ENCODE results near the gene GGACT.
"Not testable (repeated sequence)": the region's sequence is repeated elsewhere in the genome, so short reads cannot be mapped to it uniquely, and the experiment has no call there.

Gene GGACT

DNA sequence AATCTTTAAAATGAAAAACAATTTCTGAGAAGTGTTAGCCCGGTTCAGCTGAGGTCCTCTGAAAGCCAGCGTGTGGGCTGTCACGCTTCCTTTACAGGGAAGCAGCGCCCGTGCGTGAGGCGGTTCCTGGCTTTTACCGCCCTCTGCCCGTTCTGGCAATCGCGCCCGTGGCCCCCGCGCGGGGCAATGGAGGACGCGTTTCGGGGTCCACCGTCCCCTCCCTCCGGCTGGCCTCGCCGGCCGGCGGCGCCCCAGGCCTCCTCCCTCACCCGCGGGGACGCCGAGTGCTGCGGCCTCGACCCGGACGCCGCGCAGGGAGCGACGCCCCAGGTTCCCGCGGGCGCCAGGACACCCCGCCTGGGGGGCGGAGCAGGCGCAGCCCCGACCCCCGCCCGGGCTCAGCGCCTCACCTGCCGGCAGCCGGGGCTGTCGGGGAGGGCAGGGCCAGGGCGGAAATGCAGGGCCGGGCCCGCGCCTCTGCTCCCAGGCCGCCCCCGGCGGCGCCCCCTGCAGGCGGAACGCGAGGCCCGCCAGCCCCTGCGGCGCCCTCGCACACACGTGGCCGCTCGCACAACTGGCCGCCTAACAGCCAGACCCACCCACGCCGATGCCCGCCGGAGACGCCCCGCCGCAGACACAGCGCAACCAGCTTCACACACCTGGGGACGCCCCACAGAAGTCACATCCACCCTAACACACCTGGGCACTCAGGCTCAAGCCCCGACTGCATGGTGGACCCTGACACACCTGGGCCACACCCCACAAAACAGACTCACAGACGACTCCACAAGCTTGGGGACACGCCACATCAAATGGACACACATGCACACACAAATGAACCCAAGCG, at the start of gene GGACT:
TSS of gene GGACT (minus strand) at position 459 of the 847 bp plus-strand sequence. CDS start 56,198 bp downstream, outside the sequence.
- DNase-seq, result peak; percentile 83

DNA sequence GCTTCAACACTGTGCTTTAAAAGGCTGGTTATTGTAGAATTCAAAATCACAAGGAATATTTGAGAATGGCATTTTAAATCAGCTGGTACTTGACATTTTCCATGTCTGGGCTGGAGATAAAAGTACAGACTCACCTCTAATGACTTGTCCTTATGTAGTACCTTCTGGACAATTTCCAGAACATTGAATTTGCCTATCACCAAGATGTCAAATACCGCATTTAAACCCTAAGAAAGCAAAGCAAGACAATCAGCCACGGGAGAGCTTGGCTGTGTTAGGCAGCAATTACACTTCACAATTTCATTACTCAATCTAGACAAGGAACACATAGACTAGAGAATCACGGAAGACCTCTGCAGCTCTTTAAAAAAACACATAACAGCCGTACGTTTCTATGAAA, 49.2 kb upstream of the GGACT start:
- no peak for DNase-seq

DNA sequence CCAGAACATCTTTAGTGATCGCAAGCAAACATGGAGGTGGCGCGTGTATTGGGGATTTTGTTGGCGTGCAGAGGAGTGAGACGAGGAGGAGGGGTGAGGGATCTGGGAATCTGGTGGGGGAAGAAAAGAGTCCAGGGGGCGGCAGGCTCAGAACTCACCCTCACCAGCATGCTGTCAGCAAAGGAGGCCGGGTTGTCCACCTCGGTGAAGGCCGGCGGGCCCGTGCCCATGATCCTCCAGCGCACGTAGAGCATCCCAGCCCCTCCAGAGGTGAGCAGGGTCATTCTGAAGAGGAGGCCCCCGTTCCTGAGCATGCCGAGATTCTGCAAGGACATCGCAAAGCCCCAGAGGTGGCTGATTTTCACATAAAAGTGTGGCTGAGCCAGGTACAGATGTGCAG, 48.8 kb upstream of the GGACT start:
- DNase-seq, result no peak

DNA sequence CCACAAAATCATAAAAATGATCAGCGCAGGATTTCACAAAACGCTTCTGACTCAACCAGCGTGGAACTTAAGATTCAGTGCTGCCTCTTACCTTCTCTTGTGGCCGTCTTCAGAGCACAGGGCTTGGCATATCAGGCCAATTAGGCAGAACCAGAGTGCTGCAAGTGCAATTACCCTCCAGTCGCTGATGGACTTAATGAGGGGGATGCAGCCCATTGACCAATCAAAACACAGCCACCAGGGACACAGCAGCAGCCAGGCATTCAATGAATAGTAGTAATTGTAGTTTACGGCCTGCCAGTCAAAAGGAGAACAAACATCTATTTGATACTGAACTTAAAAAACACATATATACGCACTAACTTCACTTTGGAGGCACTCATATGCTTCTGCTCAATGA, 47.9 kb upstream of the GGACT start:
- DNase-seq, result no peak

- DNase-seq, result no peak
Observed at GRCh38 chr13:100636004-100636403, 47.4 kb upstream of the GGACT start.

DNA sequence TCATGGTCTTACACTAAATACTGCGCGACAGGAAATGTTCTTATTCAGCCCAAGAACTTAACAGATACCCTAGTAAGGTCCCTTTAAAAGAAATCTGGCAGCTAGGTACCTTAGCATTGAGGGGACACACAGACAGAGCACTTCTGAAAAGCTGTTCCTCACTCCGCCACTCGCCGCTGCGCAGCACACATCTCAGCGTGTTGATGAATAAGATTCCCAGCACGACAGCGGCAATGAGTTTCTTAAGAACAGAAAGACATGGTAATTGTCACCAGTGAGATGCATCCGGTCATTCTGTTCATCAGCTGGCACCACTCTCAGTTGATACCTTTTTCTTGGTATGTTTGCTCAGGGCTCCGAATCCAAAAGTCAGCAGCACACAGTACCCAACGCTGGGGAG, 46.1 kb upstream of the GGACT start:
- no peak for DNase-seq

GRCh38 chr13:100633461-100633860, 44.9 kb upstream of the GGACT start:
- no peak for DNase-seq

DNA sequence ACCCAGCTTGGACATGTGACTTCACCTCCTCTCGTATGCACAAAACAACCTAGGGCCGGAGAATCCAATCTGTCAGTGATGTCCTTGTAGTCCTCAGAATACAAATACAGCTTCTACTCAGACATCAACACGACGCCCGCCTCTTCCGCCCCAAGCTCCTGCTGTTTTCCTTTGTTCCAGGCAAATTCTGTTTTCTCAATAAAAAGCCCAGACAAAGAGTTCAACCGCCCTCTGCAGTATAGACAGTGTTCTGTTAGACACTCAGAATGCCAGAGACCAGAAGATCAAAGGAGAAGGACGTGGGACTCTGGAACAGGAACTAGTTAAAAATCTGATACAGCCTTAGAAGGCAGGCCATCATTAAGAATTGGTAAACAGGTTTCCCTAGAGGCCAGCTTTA, 42.0 kb upstream of the GGACT start:
- DNase-seq, result no peak

- DNase-seq, result no peak
Observed at GRCh38 chr13:100627120-100627519, 38.5 kb upstream of the GGACT start.

DNA sequence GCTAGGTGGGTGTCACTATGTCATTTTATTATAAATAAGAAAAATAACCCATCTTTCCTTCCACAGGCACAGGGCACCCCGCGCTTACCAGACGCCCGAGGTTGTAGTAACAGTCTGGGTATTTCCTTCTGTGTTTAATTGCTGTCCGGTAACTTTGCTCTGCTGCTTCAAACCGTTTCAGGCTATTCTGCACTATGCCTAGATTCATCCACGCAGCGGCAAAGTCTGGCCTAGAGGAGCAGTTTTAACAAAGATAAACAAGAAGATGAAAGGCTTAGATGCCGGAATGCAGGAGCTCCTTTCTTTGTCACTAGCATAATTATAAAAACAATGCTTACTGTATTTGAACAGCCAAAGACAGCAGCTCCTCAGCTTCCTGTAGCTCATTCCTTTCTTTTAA, 36.9 kb upstream of the GGACT start:
- no peak for DNase-seq

DNA sequence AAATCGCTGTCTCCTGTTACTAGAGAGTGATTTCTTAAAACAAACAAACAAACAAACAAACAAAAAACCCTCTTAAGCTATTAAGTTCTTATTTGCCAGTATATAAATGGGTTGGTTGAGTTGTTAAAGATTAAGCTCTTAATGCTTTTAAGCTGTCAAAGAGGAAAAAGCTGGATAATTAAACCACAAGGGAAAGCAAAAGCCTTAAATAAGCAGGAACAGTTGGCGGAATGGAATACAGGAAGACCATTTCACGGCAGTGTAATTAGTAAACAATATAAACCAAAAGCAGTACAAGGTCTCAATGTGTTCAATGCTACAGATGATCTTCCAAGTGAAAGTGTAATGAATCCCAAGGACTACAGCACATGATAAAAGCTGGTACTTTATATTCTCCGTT, 32.2 kb upstream of the GGACT start:
- DNase-seq, result no peak

DNA sequence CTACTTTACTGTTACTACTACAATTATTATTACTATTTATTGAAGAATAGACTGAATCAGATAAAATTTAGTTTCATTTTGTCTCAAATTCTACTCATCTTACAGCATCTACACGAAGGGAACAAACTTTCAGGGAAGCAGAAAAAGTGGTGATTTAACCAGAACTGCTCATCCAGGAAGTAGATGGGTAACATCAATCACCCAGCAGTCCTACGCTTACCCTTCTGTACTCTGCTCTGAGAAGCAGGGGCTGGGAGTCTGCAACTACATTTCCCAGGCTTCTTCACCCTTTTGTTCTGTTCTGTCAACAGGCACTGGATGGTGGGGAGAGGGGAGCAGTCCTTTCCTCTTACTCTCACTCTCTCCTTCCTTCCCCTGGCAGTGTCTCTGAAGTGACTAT, 31.4 kb upstream of the GGACT start:
- DNase-seq, result no peak

GRCh38 chr13:100618897-100619296, 30.3 kb upstream of the GGACT start:
- not testable (repeated sequence) for DNase-seq

- DNase-seq, result no peak
Observed at GRCh38 chr13:100613031-100613430, 24.4 kb upstream of the GGACT start.

DNA sequence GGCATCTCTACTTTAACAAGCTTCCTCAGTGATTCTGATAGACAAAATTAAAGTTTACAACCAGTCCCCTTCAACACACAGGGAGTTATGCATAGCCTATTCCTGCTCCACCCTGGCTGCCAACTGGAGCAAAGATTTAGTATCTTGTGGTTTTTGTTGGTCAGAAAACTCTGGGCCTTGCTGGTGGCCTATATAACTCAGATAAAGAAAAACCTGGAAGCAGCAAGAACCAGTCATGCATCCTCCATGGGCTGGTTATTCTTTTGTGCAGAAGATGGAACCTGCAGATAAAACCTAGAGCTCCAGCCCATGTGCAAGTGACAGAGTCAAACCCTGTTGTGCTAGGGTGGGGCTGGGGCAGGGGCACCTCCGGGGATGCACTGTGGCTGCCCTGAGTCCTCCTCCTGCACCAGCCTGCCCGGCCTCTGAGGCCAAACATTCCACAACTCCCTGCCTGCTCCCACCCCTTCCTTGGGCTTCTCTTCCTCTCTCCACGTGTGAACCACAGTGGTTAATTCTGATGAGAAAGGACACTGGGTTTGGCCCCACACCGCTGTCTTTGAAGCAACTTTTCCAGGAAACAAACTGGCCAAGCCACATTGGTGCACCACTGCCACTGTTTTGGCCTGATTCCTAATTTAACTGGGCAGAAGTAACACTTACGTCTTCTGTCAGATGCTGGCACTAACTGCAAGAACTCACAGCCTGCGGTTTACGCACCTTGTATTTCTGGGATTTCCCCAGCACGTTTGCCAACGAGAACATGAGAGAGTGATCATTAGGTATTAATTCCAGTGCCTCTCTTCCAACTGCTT, 23.3 kb upstream of the GGACT start:
- no peak for DNase-seq

GRCh38 chr13:100610391-100611347, 22.1 kb upstream of the GGACT start:
- DNase-seq, result no peak

GRCh38 chr13:100608906-100609305, 20.3 kb upstream of the GGACT start:
- DNase-seq, result peak; percentile 10

- DNase-seq, result no peak
Observed at GRCh38 chr13:100608489-100608888, 19.9 kb upstream of the GGACT start.

DNA sequence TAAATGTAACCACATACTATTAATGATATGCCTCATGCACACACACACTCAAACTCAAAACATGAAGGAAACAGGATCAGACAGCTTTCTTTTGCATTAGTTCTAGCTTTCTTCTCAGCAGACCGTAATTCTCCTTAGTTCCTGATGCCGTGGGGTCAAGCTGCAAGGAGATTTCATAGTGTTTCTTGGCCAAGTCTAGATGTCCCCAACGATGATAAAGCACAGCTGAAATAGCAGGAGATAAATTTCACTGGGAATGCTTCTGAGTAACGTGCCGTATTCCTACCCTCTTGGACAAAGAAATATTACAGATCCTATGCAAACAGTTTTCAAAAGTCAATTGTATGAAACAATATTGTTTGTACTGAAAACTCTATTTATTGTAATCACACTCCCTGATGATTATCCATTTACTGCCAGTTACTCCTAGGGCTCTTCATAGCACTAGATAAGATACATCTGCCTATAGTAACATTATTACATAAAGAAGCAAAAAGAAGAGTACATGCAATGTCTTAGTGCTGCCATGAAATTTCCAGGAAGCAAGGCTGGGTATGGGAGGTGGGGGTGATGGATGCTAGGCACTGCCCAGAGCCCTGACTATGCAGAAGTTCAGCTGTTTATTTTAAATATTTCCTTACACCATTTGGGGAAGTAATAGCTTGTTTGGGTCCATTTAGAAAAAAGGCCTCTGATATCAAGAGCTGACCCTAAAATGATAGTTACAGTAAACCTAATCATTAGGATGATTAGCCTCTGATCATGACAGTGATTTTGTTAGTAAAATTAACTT, 16.5 kb upstream of the GGACT start:
- DNase-seq, result no peak

GRCh38 chr13:100602493-100603111, 14.0 kb upstream of the GGACT start:
- DNase-seq, result no peak

DNA sequence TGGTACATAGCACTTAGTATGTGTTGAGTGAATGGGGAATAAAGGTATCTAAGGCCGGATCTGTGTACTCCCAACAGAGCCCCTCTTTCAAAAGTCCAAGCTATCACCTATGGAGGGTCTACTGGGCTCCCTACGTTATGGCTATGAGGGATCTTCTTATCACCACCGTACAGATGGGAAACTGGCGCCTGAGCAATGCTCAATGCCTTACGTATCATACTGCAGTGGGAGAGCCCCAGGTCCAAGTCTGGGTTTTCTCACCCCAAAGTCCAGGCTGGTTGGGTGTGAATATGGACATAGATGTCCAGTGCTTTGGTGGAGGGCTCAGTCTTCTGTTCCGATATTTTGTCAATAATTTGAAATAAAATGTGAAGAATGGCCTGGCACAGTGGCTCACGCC, 13.1 kb upstream of the GGACT start:
- DNase-seq, result no peak

GRCh38 chr13:100600915-100601314, 12.3 kb upstream of the GGACT start:
- DNase-seq, result no peak
